SK-N-SH (cell line): Measurements from ENCODE around the gene TANK. TPM values are rescaled to one million over a fixed set of nuclear protein-coding genes. Genes with fewer than 3 reads are reported as not detected.
"Not testable (repeated sequence)": the region's sequence is repeated elsewhere in the genome, so short reads cannot be mapped to it uniquely, and the experiment has no call there.

Experiments used
- CTCF ChIA-PET: fragments of 300-600, 350-600 bp; formaldehyde crosslinking; extraction: SDS; loops from one replicate; lab custom pipeline; 2021; lab: Yijun Ruan, JAX
- POLR2A ChIA-PET: fragments of 350-600 bp; sonication (Branson Sonifier 250); formaldehyde crosslinking; extraction: SDS; loops from one replicate; lab custom pipeline; 2020; ENCODE audit warnings: antibody characterized with exemption, inconsistent platforms; lab: Yijun Ruan, JAX
- DNase-seq: peaks from one replicate; pipeline ENCODE4 v3.0.0; 2012
- H2AFZ ChIP-seq: fragments of 200-600 bp; sonication (generic); 2 replicates; pipeline ENCODE4 v1.8.1; 2016; ENCODE audit warnings: antibody characterized with exemption, mild to moderate bottlenecking, low read depth
- H3F3A ChIP-seq: fragments of 200-600 bp; sonication (generic); replicated peaks from 2 replicates; pipeline ENCODE3; 2016; ENCODE audit warnings: antibody characterized with exemption, mild to moderate bottlenecking; ENCODE audit not compliant: insufficient read depth
- H3K27ac ChIP-seq, 2 experiments: fragments of 200-500 bp in 1 of 2; fragments of 200-600 bp in 1 of 2; sonication (Bioruptor generic) in 1 of 2; sonication (generic), shearing (Covaris generic) in 1 of 2; 2 replicates each; pipeline versions ENCODE4 v1.5.1 to v1.6.1; 2014 to 2016; ENCODE audit warnings: low read depth in 2 of 2, inconsistent platforms in 1 of 2, low read length in 1 of 2, mild to moderate bottlenecking in 1 of 2, mixed read lengths in 1 of 2
- H3K27me3 ChIP-seq: fragments of 200-600 bp; sonication (generic), shearing (Covaris generic); 2 replicates; pipeline ENCODE4 v1.6.1; 2016; ENCODE audit warnings: mixed run types; ENCODE audit not compliant: insufficient read depth
- H3K36me3 ChIP-seq, 2 experiments: fragments of 200-500 bp in 1 of 2; fragments of 200-600 bp in 1 of 2; sonication (Bioruptor generic) in 1 of 2; sonication (generic) in 1 of 2; replicated peaks in 1 of 2; 2 replicates each; pipeline versions ENCODE3 to v1.5.1; 2014 to 2016; ENCODE audit warnings: low read length in 1 of 2, mild to moderate bottlenecking in 1 of 2; ENCODE audit not compliant: insufficient read depth in 2 of 2, control insufficient read depth in 1 of 2
- H3K4me1 ChIP-seq, 2 experiments: fragments of 200-500 bp in 1 of 2; fragments of 200-600 bp in 1 of 2; sonication (Bioruptor generic) in 1 of 2; sonication (generic), shearing (Covaris generic) in 1 of 2; 2 replicates each; pipeline versions ENCODE4 v1.5.1 to v1.6.1; 2014 to 2016; ENCODE audit warnings: low read depth in 1 of 2, low read length in 1 of 2, mixed run types in 1 of 2; ENCODE audit not compliant: insufficient read depth in 2 of 2, control insufficient read depth in 1 of 2
- H3K4me2 ChIP-seq: fragments of 200-600 bp; sonication (generic), shearing (Covaris generic); 2 replicates; pipeline ENCODE4 v1.6.1; 2017; ENCODE audit warnings: mixed run types
- H3K4me3 ChIP-seq, 2 experiments: fragments of 200-500 bp in 1 of 2; fragments of 200-600 bp in 1 of 2; sonication (Bioruptor generic) in 1 of 2; sonication (generic), shearing (Covaris generic) in 1 of 2; 2 replicates each; pipeline versions ENCODE4 v1.5.1 to v1.8.1; 2014 to 2016; ENCODE audit warnings: low read depth in 2 of 2, inconsistent platforms in 1 of 2, low read length in 1 of 2, mild to moderate bottlenecking in 1 of 2, mixed read lengths in 1 of 2, moderate library complexity in 1 of 2
- H3K79me2 ChIP-seq: fragments of 200-600 bp; sonication (generic); 2 replicates; pipeline ENCODE4 v1.8.1; 2017; ENCODE audit warnings: mild to moderate bottlenecking; ENCODE audit not compliant: insufficient read depth
- H3K9ac ChIP-seq: fragments of 200-600 bp; sonication (generic); 2 replicates; pipeline ENCODE4 v1.6.1; 2017; ENCODE audit warnings: mixed run types
- H3K9me2 ChIP-seq: fragments of 200-600 bp; sonication (generic); 2 replicates; pipeline ENCODE4 v1.6.1; 2017; ENCODE audit warnings: mixed run types
- H3K9me3 ChIP-seq: fragments of 200-600 bp; sonication (generic); 2 replicates; pipeline ENCODE4 v1.6.1; 2017; ENCODE audit warnings: mixed run types, mild to moderate bottlenecking, moderate library complexity
- H4K20me1 ChIP-seq: fragments of 200-600 bp; sonication (generic); 2 replicates; pipeline ENCODE4 v1.6.1; 2017; ENCODE audit warnings: mild to moderate bottlenecking, mixed run types; ENCODE audit not compliant: insufficient read depth
- CHD2 ChIP-seq: fragments of 150-350 bp; IDR thresholded peaks from 2 replicates; pipeline ENCODE4 v1.6.1; 2018; ENCODE audit warnings: low read length; ENCODE audit not compliant: partially characterized antibody
- FOXM1 ChIP-seq: IDR thresholded peaks from 2 replicates; pipeline ENCODE4 v1.4.0; 2012; ENCODE audit warnings: low read depth, mild to moderate bottlenecking
- JUND ChIP-seq: IDR thresholded peaks from 2 replicates; pipeline ENCODE4 v1.4.0; 2012
- MEF2A ChIP-seq: IDR thresholded peaks from 2 replicates; pipeline ENCODE4 v1.4.0; 2012; ENCODE audit warnings: low read depth, borderline replicate concordance
- NFIC ChIP-seq: IDR thresholded peaks from 2 replicates; pipeline ENCODE4 v1.4.0; 2012; ENCODE audit warnings: borderline replicate concordance
- RFX5 ChIP-seq: IDR thresholded peaks from 2 replicates; pipeline ENCODE4 v1.6.1; 2012; ENCODE audit warnings: mild to moderate bottlenecking, improper control_type of control experiment, low read length
- RXRA ChIP-seq: IDR thresholded peaks from 2 replicates; pipeline ENCODE4 v1.4.0; 2012; ENCODE audit warnings: low read depth, mild to moderate bottlenecking, borderline replicate concordance
- SMC3 ChIP-seq: IDR thresholded peaks from 2 replicates; pipeline ENCODE4 v1.6.1; 2012; ENCODE audit warnings: low read depth, low read length, improper control_type of control experiment
- YY1 ChIP-seq: IDR thresholded peaks from 2 replicates; pipeline ENCODE4 v1.4.0; 2012; ENCODE audit warnings: low read depth, mild to moderate bottlenecking
- whole genome bisulfite sequencing: methylation state at CpG from one replicate; pipeline ENCODE4 v1.1.6; 2017; ENCODE audit warnings: low lambda C conversion rate; 5-methylcytosine and 5-hydroxymethylcytosine counted together
- polyA plus RNA-seq, 3 experiments: library from polyadenylated mRNA; depleted of rRNA; stranded (reverse); fragments of >200 nt; gene quantifications; 2 replicates each; pipeline ENCODE4 v1.2.3, GENCODE V29; 2012
- TF ChIP-seq, protein P1 (sequence below): fragments of 200-600 bp; sonication (generic); IDR thresholded peaks from 2 replicates; pipeline ENCODE4 v1.6.1; 2017; ENCODE audit warnings: antibody characterized with exemption, mild to moderate bottlenecking, moderate library complexity

The TANK gene
- polyA plus RNA-seq, 1 of the 3 experiments (the other 2 are of a cell fraction), result 25.7 TPM

DNA sequence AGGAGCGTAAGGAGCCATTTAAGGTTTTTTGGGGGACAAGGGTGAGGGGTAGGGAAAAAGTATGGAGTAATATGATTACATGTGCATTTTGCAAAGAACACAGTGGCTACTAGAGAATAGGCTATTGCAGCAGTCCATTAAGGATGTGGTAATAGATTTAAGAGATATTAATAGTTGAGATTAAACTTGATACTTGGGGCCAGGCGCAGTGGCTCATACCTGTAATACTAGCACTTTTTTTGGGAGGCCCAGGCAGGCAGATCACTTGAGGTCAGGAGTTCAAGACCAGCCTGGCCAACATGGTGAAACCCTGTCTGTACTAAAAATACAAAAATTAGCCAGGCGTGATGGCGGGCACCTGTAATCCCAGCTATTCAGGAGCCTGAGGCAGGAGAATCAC lies 35.4 kb downstream of the TANK start:
- H3F3A ChIP-seq, H3K9ac ChIP-seq, H3K27ac ChIP-seq, H2AFZ ChIP-seq, POLR2A ChIA-PET, H3K9me3 ChIP-seq, H3K4me1 ChIP-seq, CTCF ChIA-PET, H3K4me2 ChIP-seq, H3K4me3 ChIP-seq, H3K9me2 ChIP-seq, H3K27me3 ChIP-seq, H4K20me1 ChIP-seq, DNase-seq: not testable (repeated sequence)
- WGBS, result 99% methylated on average over 4 of the region's 4 CpGs
- H3K36me3 ChIP-seq, result peaks cover 22 to 37% of the 10 kb centered on the region in 2 experiments
- H3K79me2 ChIP-seq, result peaks cover 11% of the 10 kb centered on the region; the same call in 1 of the 2 replicates

DNA sequence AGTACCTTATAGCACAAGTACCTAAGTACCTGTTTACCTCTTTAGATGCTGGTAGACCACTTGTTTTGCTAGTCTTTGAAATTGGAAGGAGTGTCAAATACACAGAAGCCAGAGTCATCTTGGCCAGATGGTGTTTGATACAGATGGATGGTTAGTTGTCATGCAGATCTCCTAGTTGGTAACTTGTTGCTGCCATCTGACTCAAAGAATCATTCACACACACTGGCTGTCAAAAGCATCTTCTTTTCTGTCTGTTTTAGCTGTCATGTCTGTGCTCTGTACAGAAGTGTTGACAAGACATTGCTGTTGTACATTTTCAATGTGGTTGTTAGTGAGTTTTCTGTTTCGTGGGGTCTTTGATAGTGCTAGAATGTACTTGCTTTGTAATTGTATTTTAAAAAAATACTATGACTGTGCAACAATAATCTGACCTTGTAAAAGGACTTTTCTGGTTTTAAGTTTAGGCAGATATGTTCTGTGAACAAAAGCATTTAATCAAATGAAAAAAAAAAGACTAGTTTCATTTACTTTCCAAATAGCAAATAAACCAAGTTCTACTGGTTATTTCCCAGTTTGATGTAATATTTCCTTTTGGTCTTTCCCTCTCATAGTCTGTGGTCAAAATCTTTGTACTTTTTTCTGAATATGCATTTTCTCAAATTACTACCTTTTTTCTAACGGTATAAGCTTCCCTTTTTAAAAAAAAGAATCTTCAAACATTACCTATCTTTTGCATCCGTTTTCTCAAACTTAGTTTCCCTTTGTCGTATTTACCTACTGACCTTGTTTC lies 39.9 kb downstream of the TANK start:
- no peak overlapping the region for H2AFZ ChIP-seq
- no peaks in the 10 kb centered on the region for H3F3A ChIP-seq
- H3K9ac ChIP-seq, result no peak overlapping the region
- ChIA-PET CTCF (interaction anchor here (1.1 kb wide), 1 partner anchor 16 kb away, joined by 3 read pairs; no protein-coding TSS in a partner anchor), POLR2A (no interaction called here)
- H3K27ac ChIP-seq, result no peak overlapping the region
- no peak overlapping the region for H3K4me3 ChIP-seq
- H3K36me3 ChIP-seq, result peaks cover 33 to 37% of the 10 kb centered on the region in 2 experiments
- TF ChIP-seq MEF2A (no peak), YY1 (no peak), CHD2 (no peak), SMC3 (no peak), RXRA (no peak), RFX5 (no peak)
- TF ChIP-seq, protein P1, sequence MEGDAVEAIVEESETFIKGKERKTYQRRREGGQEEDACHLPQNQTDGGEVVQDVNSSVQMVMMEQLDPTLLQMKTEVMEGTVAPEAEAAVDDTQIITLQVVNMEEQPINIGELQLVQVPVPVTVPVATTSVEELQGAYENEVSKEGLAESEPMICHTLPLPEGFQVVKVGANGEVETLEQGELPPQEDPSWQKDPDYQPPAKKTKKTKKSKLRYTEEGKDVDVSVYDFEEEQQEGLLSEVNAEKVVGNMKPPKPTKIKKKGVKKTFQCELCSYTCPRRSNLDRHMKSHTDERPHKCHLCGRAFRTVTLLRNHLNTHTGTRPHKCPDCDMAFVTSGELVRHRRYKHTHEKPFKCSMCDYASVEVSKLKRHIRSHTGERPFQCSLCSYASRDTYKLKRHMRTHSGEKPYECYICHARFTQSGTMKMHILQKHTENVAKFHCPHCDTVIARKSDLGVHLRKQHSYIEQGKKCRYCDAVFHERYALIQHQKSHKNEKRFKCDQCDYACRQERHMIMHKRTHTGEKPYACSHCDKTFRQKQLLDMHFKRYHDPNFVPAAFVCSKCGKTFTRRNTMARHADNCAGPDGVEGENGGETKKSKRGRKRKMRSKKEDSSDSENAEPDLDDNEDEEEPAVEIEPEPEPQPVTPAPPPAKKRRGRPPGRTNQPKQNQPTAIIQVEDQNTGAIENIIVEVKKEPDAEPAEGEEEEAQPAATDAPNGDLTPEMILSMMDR, result no peak
- H3K9me3 ChIP-seq, result no peaks in the 10 kb centered on the region
- H3K79me2 ChIP-seq, result peaks cover 15% of the 10 kb centered on the region
- no peaks in the 10 kb centered on the region; the same call in 1 of the 2 replicates for H3K9me2 ChIP-seq
- H3K27me3 ChIP-seq, result no peaks in the 10 kb centered on the region
- no peak overlapping the region for H3K4me2 ChIP-seq
- H4K20me1 ChIP-seq, result no peaks in the 10 kb centered on the region
- DNase-seq, result no peak
- 95% methylated on average over 4 of the region's 4 CpGs for WGBS
- H3K4me1 ChIP-seq, result no peaks in the 10 kb centered on the region

DNA sequence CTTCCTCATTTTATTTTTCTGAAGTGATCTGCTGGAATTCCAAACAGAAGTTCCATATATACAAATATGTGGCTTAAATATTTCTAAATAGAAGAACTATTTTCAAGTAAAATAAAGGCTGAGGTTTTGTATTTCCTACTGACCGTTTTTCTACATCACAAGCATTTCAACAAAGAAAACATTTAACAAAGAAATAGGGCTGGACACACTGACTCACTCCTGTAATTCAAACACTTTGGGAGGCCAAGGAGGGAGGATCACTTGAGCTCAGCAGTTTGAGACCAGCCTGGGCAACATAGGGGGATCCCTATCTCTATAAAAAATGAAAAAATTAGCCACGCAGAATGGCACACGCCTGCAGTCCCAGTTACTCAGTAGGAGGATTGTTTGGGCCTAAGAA lies 44.6 kb downstream of the TANK start:
- no peak overlapping the region for H3K27ac ChIP-seq
- peaks cover 0 to 12% of the 10 kb centered on the region in 2 experiments; a peak in 1 of 4 replicates for H3K4me1 ChIP-seq
- no peak overlapping the region for H3K4me3 ChIP-seq
- peaks cover 37 to 45% of the 10 kb centered on the region in 2 experiments for H3K36me3 ChIP-seq
- H3K9me3 ChIP-seq, result no peaks in the 10 kb centered on the region
- H3K79me2 ChIP-seq, result peaks cover 14% of the 10 kb centered on the region
- no peaks in the 10 kb centered on the region; the same call in 1 of the 2 replicates for H4K20me1 ChIP-seq
- H3K9ac ChIP-seq, result no peak overlapping the region
- CTCF ChIA-PET, result no interaction called here
- WGBS, result 89% methylated on average over 3 of the region's 3 CpGs
- no peak for DNase-seq
- no peaks in the 10 kb centered on the region for H3K27me3 ChIP-seq
- POLR2A ChIA-PET, result no interaction called here
- H2AFZ ChIP-seq, result no peak overlapping the region
- H3K4me2 ChIP-seq, result no peak overlapping the region
- no peaks in the 10 kb centered on the region for H3K9me2 ChIP-seq
- TF ChIP-seq JUND, result no peak
- no peak for TF ChIP-seq SMC3
- no peak for TF ChIP-seq NFIC
- TF ChIP-seq FOXM1, result no peak
- TF ChIP-seq, all 33 proteins: peak for 0
- H3F3A ChIP-seq, result peaks cover 7% of the 10 kb centered on the region
